ENCODE results near the gene BCL11B.

The BCL11B gene

DNA sequence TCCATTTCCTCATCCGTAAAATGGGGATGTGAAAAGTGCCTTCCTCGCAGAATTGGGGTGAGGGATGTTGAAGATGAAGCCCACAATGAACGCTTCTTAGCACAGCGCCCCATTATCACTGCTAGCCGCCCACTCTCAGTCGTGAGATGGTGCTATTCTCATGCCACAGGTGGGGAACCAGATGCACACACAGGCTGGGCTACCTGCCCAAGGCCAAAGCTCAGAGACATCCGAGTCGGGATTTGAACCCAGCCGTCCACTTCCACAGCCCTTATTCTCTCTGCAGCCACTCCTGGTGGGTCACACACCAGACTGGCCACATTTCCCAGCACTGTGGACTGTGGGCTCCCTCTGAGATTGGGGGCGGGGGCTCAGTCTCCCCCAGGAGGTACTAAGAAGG is 55.8 kb downstream of the BCL11B start:
- DNase-seq: no peak

DNA sequence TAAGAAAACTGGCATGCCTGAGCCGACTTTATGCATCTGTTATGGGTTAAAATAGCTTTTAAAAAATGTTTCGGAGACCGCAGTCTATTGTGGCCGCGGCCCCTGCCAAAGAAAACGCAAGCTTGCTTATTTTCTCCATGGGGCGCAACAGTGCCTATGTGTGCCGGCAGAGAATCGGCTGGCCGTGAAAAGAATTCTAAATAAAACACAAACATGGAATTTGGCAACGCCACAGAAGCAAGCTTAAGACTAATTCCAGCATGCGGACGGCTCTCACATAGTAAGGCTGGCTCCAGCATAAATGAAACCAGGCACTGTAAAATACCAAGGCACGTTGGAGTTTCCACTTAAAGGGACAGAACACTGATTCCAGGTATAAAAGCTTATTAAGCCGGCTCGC is 56.7 kb downstream of the BCL11B start:
- peak; percentile 99 for DNase-seq

DNA sequence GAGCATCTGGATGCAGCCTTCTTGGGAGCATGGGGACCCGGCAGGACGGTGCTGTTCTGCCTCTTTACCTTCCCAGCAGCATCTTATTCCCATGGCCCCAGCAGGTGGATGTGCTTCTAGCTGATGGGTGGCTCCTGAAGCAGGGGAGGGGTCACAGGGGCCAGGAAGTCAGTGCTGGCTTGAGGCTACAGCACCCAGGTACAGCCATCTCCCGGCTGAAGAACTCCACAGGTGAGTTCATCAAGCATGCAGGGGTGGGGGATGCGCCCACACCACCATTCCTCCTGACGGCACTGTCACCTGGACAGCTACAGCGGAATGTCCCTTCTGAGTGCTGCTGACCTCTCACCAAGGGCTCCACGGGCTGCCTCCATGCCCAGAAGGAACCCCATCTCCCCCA is 57.3 kb downstream of the BCL11B start:
- no peak for DNase-seq

DNA sequence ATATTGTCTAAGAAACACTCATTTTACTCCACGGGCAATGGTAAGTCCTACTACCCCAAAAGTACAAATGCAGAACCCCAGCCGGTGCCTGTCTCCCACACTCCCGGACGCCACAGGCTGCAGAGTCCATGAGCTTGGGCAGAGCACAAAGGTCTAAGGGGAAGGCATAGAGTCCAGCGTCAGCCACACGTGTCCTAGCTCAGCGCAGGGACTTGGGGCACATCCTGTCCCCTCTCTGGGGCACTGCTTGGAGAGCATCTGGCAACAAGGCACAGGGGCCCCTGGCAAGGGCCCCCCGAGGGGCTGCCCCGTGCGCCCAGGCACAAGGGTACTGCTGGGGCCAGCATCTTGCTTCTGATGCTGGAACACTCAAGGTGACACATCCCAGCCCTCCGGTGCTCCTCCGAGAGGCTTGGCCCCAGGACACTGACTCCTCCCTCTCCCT is 58.4 kb downstream of the BCL11B start:
- DNase-seq: no peak

DNA sequence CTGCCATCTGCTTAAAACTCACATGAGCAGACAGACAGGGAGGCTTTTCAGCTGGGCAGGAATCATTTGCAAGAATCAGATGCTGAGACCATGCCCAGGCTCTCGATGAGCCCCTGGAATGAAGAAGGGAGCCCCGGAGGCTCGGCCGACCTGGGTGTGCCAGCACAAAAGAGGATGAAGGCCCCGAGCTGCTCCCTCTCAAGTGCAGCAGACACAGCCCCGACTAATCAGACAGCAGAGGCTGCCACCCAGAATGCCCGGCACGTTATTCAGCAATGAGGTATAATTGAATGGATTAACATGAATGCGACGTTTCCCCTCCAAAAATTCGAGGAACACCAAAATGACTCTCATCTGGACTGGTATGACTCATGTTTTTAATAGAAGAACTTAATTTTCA is 58.9 kb downstream of the BCL11B start:
- peak; percentile 95 for DNase-seq

DNA sequence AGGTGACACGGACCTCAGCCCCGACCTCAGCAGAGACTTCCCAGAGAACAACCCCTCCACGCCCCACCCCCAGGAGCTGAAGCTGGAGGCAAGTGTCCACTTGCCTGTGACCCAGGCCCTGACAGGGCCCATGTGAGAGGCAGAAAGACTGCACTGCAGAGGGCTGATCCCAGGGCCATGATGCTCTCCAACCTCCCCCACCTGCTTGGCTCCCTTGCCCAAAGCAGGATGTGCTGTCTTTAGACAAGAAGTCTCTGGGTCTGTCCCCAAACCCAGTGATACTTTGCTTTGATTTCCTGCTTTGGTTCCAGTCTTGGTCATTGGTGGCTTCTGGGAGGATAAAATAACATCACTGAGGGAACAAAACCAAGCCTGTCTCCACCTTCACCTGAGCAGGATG is 59.4 kb downstream of the BCL11B start:
- DNase-seq: no peak

DNA sequence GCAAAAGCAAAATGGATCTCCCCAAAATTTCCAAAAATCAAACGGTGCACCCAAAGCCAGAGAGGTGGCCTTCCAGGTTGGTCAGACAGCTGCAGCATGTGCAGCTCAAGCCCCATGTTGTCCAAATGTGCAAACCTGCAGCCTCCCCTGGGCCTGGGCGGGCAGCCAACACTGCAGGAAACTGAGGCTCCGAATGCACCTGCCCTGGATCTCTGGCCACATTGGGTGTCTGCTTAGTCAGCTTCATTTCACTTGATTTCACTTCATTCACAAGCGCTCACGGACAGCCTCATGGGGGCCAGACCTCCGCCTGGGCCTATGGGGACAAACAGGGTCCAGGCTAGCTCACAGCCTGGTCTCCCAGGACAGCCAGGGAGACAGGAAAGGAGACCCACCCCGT is 59.8 kb downstream of the BCL11B start:
- no peak for DNase-seq

DNA sequence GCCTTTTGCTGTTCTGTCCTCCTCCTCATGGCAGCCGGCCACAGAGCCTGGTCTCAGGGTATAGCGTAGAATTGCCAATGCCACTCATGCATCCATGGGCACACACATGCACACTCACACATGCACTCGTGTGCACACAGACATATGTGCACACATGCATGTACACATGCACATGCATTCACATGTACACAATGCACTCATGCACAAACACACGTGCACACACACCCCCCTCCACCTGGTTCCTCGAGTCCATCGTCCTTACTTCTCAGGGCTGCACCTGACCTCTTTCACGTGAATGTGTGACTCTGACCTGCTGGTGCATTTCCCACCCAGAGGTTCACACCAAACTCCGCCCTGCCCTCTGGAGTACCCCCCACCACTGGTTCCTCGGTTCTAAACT is 60.6 kb downstream of the BCL11B start:
- no peak for DNase-seq

DNA sequence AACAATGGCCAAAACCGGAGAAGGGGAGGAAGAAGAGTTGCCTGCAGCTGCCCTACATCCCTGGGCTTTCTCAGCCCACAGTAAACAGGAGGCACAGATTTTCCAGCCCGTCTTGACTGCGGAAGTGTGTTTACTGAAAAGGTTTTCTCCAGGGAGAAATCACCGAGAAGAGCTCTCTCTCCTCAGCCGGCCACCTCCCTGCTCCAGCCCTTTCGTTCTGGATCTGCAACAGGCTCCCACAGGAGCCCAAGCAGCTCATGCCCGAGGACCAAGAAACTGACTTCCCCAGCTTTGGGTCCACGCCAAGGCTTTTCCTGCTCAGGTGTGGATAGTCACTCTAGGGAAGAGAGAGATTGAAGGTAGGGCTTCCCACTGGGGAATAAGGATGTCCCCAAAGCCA is 61.7 kb downstream of the BCL11B start:
- DNase-seq: no peak

DNA sequence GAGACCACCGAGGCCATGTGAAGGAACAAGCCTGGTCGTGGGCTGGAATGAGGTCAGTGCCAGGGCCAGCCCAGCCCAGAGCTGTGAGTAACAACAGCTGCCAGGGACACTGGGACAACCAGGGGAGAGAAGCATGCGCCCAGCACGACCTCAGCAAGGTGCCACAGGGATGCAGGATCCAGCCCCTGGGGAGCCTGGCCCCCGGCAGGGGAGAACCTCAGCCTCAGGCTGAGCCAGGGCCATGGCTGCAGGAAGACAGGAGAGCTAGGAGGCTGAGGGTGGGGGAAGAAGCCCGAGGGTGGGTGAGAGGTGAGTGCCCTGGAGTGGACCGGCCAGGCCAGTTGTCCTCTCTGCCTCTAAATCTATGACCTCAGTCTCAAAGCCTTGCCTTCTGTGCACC is 62.6 kb downstream of the BCL11B start:
- DNase-seq: no peak

DNA sequence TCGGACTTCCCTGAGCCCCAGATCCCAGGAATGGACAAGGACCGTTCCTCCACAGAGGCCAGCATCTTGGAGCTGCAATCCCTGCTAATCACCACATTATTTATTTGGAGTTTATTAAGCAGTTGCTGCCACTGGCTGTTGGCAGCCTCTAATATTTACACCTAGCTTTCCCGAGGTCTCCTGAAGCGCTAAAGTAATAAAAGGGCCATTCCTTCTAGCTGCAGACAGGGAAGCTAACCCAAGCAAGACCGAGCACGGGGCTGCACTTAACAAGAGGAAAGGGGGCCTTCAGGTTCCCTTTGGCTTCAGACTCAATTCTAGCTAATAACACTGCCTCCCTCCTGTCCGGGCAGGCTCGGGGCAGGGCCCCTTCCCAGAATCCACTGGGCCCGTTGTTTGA is 63.7 kb downstream of the BCL11B start:
- no peak for DNase-seq

DNA sequence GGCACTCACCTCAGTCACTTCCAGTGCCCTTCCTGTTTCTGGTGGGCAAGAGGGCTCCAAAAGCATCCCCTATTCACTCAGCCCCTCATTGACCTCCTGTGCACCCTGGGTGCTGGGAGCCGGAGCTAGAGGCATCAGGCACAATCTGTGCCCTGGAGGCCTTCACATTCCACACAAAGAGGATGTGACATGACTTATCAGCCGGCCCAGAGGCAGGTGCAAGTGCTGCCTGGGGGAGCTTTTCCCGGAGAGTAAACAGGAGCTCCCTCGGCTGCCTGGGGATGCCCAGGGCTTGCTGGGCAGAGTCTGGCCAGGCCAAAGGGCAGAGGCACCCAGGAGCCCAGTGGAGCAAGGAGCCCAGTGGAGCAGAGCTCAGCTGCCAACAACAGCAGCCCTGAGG is 64.5 kb downstream of the BCL11B start:
- no peak for DNase-seq

DNA sequence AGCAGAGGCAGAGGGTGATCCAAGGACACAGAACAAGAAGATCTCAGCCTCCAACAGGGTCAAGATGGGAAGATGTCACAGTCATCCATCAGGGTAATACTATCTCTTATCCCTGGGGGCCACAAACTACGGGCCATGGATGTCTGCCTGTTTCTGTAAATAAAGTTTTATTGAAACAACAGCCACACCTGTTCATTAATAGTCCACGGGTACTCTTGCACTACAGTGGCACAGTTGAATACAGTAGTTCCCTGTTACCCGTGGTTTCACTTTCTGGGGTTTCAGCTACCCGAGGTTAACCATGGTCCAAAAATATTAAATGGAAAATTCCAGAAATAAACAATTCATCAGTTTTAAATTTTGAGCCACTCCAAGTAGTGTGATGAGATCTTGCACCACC is 65.9 kb downstream of the BCL11B start:
- DNase-seq: no peak

DNA sequence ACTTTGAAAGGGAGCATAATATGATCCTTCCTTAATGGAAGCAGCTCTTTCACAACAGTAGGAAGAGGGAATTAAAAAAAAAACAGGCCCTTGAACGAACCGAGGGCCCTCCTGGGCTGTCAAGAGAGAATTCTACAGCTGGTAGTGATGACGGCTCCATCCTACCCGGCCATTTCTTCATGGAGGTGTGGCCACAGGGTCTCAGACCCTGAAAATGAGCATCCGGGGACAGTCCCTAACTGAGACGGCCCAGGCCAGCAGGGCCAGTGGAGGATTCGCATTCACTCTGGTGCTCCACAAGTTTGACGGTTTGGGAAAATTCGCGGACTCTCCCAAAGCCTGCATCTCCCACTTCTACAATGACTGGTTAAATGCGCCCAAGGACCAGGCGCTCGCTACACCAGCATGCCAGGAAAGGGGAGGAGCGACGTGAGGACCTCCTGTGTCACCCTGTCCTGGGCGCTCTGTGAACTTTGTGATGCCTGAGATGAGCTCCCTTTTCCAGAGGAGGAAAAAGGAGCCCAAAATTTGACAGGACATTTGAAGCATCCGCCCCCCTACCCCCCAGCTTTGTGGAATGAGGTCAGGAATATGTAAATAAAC is 66.8 kb downstream of the BCL11B start:
- DNase-seq: peak; percentile 27

DNA sequence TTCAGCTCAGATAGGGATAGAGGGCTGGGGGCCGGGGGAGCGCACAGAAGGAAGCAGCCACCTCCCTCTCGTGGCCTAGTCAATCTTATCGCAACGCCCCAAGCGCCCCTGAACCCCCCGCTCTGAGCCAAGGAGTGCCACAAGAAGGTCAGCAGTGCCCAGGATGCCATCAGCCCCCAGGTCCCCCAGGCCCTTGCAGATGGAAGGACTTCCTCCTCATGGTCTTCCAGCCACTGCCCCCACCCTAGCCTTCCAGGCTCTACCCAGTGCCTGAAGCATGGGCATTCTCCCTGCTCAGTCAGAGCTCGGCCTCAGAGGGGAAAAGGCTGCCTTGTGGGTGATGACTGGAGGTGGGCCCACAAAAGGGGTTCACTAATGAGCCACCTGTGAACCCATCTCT is 68.2 kb downstream of the BCL11B start:
- no peak for DNase-seq

DNA sequence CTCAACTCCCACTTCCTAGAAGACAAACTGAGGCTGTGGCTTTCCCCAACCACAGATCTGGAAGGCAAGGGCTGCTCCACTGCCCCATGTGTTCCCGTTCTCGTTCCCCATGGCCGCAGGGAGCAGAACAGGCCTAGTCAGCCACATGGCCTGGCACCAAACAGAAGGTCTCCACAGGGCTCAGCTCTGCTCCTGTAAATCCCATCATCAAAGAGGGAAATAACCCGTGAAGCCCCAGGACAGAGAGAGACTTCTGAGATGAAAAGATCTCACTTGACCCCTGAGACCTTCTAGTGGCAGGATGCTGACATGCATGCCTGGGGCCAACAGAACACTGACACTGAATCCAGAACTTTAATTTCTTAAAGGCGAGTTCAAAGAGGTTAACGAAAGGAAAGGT is 68.9 kb downstream of the BCL11B start:
- no peak for DNase-seq

DNA sequence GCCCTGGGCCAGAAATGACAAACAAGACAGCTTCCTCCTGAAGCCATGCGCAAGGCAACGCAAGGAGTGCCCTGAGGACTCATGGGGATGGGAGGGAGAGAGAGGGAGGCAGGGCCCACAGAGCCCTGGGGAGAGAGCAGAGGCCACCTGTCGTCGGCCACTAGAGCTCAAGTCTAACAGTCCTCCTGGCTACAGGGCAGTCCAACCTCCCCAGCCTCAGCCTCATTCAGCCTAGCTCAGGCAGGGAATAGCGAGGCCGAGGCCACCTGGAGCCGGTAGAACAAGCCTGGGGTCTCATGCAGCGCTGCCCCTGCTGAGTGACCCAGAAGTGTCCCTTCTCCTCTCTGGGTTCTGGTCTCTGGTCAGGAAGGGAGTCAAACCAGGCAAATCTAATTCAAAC is 69.5 kb downstream of the BCL11B start:
- no peak for DNase-seq

DNA sequence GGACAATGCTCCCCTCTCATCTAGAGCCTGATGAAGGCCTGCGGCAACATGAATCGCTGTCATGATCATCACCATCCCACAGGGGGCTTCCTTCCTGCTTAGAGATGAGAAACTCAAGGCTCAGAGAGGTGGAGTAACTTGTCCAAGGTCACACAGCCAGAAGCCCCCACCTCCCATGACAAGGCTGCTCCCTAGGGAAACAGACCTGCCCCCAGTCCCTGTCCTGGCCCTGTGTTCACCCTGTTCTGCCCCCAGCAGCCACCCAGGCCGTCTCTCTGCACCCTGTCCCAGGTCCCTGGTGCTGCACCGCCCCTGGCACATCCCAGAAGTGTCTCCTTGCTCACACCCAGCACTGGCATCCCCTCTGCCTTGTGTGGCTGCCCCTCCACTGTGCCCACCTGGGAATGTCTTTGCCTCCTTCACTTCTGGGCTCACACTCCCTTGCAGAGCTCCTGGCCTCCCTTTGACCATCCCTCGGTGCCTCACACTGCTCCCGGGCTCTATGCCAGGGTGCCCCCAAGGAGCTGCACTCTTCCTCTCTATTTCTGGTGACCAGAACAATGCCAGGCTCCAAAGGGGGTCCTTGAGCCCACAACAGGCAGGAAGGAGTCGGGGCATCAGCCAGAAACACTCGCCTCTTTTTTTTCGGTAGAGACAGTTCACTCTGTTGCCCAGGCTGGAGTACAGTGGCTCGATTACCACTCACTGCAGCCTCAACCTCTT is 70.5 kb downstream of the BCL11B start:
- no peak for DNase-seq

DNA sequence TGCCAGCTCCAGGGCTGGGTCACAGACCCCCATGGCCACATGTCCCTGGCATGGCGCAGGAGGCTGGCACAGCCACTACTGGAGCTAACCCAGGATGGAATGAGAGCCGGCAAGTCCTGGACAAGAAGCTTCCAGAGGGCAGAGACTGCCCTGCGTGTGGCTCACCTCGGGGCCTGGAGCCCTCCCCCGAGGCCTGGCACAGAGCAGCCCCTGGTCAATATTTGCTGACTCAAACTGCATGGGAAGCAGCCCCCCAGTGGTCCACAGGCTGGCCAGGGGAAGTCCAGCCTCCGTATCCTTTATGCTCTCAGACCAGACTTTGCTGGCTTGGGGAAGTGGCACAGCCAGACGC is 71.4 kb downstream of the BCL11B start:
- DNase-seq: no peak

DNA sequence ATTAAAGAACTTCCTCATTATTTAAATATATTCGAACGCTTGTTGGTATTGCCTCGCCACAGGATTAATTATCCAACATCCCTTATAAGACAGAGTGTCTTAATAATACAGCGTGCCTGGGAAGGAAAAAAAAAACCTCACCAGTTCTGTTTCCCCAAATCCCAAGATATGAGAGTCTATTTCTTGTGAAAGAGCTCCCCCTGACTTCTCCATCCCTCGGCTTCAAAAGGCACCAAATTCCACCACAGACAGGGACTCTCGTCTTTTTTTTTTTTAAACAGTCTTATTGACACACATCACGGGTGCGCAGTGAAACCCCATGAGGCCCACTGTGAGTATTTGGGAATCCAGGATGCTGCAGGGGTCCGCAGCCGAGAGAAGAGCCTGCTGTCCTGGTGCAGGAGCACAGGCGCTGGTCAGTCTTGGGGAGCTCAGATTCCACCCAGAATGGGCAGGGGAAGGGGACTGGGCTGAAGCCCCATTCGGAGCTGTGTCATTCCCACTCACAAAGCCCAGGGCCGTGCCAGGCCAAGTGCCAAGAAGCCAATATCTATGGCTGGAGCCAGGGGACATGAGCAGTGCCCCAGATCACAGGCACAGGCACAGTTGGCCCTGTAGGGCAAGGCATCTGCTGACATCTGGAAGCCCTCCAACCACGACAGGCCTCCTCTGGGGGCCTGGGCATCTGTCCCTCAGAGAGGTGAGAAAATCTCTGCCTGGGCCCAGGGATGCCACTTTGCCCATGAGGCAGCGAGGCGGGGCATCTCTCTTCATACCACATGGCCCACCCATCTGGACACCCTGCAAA is 71.9 kb downstream of the BCL11B start:
- DNase-seq: peak; percentile 56

DNA sequence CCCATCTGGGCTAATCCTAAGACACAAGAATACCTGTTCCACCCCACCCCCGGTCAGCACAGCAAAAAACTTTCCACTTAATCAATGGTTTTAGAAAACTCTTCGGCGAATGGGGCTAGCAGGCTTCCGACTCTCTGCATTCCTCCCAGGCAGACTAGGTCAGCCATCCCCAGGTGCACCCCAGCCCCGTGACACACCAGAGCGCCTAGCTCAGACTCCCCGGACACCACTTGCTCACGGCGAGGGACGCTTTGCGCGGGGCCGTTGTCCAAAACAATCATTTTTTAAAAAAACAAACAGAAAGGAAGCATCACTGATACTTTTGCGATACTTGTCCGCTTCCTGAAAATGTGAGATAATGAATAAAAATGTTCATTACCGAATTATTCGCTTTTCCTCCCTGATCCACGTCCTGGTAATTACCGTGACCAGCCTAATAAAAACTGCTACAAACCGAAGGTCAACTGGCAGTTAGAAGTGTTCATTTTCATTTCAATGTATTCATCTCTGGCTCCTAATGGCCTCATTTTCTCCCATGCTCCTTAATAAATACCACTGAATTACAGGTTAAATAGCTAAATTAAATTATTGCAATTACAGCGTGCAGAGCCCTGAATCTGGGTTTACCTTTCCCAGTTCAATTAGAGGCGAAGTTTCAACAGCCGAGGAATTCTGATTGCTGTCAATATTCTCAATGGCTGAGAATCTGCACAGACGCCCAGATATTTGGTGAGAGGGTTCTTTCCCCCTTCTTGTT is 73.1 kb downstream of the BCL11B start:
- no peak for DNase-seq

DNA sequence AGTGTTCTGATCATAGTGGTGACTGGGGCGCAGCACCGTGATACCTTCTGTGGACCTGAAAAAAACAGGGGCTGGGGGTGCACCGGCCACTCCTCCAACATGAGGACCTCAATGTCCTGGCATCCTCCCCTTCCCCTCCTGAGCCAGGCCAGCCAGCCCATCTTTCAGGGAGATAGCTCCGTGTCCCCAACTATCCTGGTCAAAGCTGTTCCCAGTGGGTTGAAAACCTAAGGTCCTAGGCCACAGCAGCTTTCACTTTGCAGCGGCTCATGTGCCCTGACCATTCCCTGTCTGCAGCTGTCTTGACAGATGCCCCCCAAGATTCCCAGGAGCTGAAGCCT is 75.7 kb downstream of the BCL11B start:
- DNase-seq: no peak

DNA sequence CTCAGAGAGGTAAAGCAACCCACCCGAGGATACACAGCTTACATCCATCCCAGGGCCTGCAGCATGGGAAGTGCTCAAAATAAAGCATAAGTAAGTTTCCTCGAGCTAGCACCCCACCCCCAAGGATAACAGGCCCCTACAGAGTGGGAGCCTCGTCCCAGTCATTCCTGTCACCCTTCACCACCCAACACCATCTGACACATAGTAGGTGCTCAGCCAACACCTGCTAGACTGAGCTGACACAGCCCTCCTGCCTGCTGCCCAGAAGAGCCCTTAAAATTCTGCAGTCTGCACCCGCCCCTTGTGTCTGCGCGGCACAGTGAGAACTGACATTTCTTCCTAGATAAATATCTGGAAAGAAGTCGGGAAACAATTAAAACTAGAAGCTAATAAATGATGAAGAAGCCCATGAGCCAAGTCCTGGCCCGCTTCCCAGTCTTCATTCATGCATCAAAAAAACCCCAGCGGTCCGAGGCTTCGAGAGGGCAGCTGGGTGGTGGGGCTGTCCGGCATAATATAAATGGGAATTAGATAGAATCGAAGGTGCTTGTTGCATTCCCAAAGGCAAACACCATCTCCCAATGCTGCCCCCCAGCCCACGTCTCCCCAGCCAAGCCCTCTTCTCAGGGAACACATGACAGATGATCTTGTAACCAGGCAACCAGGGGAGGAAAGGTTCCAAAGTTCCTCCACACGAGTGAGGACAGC is 76.2 kb downstream of the BCL11B start:
- peak; percentile 46 for DNase-seq
